ENCODE data around the gene LENG9.

Gene LENG9

GRCh38 chr19:54459282-54460229 is 4.0 kb downstream of the LENG9 start:
- no peak overlapping the region for H3K4me3 ChIP-seq (ENCODE audit: low read depth, low read length)
- CTCF ChIA-PET = interaction anchor here (0.7 to 1.7 kb wide), 2 partner anchors 14 to 20 kb away, joined by 3 to 4 read pairs; partner anchors contain the start of gene CDC42EP5
- POLR2A ChIA-PET = interaction anchor here (0.8 to 6.8 kb wide), 3 partner anchors 10 to 81 kb away, joined by 3 to 64 read pairs (median 3); partner anchors contain the start of gene LENG8
- H3K36me3 ChIP-seq (ENCODE audit: control insufficient read depth in 2 of 2, insufficient read depth in 1 of 2, low read length in 2 of 2) = peaks cover 31 to 78% of the 10 kb centered on the region in 2 experiments
- H3K27ac ChIP-seq (ENCODE audit: extremely low read depth, low read depth, low read length) = no peak overlapping the region
- H3K4me1 ChIP-seq (ENCODE audit: control insufficient read depth, insufficient read depth, low read length) = peaks cover 5% of the 10 kb centered on the region; the same call in 1 of the 2 replicates
- H3K9me3 ChIP-seq (ENCODE audit: control insufficient read depth, insufficient read depth, low read depth, low read length) = no peaks in the 10 kb centered on the region
- TF ChIP-seq ZSCAN23 (tag by site-specific recombination; IDR thresholded peaks at IDR 0.05) (no peak), ZIC2 (tag by site-specific recombination; IDR thresholded peaks at IDR 0.05) (peak; percentile 98), GLIS1 (tag by site-specific recombination; IDR thresholded peaks at IDR 0.05) (peak; percentile 97), GLIS2 (tag by site-specific recombination; IDR thresholded peaks at IDR 0.05) (peak; percentile 55)

DNA sequence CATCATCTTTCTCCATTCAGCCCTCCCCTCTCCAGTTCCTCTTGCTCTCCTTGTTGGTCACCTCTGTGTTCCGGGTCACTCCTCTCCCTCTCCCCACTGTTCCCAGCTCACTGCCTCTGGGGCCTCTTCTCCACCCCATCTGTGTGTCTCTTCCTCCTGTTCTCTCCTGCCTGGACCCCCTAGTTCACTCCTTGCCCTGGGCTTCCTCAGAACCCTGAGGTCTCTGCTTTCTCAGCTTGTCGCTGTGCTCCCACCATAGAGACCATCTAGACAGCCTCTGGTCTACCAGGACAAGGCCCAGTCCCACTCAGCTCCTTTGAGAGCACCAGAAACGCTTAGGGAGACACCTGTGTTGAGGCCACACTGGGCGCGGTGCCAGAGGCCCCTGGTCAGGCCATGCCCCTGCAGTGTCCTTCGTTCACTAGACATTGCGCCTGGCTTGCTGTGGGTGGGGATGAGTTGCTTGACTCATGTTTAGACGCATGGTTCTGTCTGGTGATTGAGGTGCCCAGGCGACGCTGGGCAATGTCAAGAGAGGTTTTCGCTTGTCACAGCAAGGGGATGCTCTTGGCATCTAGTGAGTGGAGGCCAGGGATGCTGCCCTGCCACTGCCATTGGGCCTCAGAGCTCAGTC is 4.8 kb downstream of the LENG9 start:
- H3K36me3 ChIP-seq (ENCODE audit: control insufficient read depth in 2 of 2, insufficient read depth in 1 of 2, low read length in 2 of 2) = peaks cover 31 to 86% of the 10 kb centered on the region in 2 experiments
- CTCF ChIA-PET = interaction anchor here (1.4 kb wide), 1 partner anchor 18 kb away, joined by 3 read pairs; no protein-coding TSS in a partner anchor

More for the DNA sequence above, 4.8 kb downstream of the LENG9 start:
- TF ChIP-seq ZNF555 (tag by site-specific recombination; conservative IDR thresholded peaks at IDR 0.05) (no peak), IKZF3 (tag by site-specific recombination; IDR thresholded peaks at IDR 0.05) (no peak), ZNF707 (tag by site-specific recombination; IDR thresholded peaks at IDR 0.05) (no peak), ZNF341 (tag by site-specific recombination; IDR thresholded peaks at IDR 0.05; ENCODE audit: low read depth) (no peak), REST (tag by site-specific recombination; IDR thresholded peaks at IDR 0.05) (no peak), ZNF394 (tag by site-specific recombination; IDR thresholded peaks at IDR 0.05; ENCODE audit: borderline replicate concordance) (no peak), TRIM28 (IDR thresholded peaks at IDR 0.05; ENCODE audit: borderline replicate concordance, low read length) (no peak), ZNF19 (tag by site-specific recombination; IDR thresholded peaks at IDR 0.05; ENCODE audit: low read depth) (no peak), SP2 (tag by site-specific recombination; IDR thresholded peaks at IDR 0.05) (no peak), ZNF621 (tag by site-specific recombination; IDR thresholded peaks at IDR 0.05) (no peak), ZNF510 (tag by site-specific recombination; IDR thresholded peaks at IDR 0.05; ENCODE audit: insufficient replicate concordance) (no peak), ZNF16 (tag by site-specific recombination; IDR thresholded peaks at IDR 0.05; ENCODE audit: low read depth) (no peak)
- TF ChIP-seq, protein P1, sequence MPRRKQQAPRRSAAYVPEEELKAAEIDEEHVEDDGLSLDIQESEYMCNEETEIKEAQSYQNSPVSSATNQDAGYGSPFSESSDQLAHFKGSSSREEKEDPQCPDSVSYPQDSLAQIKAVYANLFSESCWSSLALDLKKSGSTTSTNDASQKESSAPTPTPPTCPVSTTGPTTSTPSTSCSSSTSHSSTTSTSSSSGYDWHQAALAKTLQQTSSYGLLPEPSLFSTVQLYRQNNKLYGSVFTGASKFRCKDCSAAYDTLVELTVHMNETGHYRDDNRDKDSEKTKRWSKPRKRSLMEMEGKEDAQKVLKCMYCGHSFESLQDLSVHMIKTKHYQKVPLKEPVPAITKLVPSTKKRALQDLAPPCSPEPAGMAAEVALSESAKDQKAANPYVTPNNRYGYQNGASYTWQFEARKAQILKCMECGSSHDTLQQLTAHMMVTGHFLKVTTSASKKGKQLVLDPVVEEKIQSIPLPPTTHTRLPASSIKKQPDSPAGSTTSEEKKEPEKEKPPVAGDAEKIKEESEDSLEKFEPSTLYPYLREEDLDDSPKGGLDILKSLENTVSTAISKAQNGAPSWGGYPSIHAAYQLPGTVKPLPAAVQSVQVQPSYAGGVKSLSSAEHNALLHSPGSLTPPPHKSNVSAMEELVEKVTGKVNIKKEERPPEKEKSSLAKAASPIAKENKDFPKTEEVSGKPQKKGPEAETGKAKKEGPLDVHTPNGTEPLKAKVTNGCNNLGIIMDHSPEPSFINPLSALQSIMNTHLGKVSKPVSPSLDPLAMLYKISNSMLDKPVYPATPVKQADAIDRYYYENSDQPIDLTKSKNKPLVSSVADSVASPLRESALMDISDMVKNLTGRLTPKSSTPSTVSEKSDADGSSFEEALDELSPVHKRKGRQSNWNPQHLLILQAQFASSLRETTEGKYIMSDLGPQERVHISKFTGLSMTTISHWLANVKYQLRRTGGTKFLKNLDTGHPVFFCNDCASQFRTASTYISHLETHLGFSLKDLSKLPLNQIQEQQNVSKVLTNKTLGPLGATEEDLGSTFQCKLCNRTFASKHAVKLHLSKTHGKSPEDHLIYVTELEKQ (tag by site-specific recombination; IDR thresholded peaks at IDR 0.05; ENCODE audit: borderline replicate concordance) = no peak
- POLR2A ChIA-PET = interaction anchor here (0.8 to 6.8 kb wide), 3 partner anchors 9 to 80 kb away, joined by 3 to 64 read pairs (median 3); partner anchors contain the start of gene LENG8
- H3K9me3 ChIP-seq (ENCODE audit: control insufficient read depth, insufficient read depth, low read depth, low read length) = no peaks in the 10 kb centered on the region
- H3K4me1 ChIP-seq (ENCODE audit: control insufficient read depth, insufficient read depth, low read length) = peaks cover 5% of the 10 kb centered on the region; the same call in 1 of the 2 replicates
- no peak overlapping the region for H3K27ac ChIP-seq (ENCODE audit: extremely low read depth, low read depth, low read length)
- H3K4me3 ChIP-seq (ENCODE audit: low read depth, low read length) = no peak overlapping the region
